GM23248 (cell line): ENCODE results near the gene FRMD1.

Source experiments
- EZH2 ChIP-seq: fragments of 200-600 bp; sonication (generic); IDR thresholded peaks from 2 replicates; pipeline ENCODE4 v1.6.1; 2018; ENCODE audit warnings: antibody characterized with exemption, mild to moderate bottlenecking; ENCODE audit not compliant: insufficient read depth, poor library complexity, severe bottlenecking
- EZH2phosphoT487 ChIP-seq: fragments of 200-600 bp; sonication (generic); IDR thresholded peaks from 2 replicates; pipeline ENCODE4 v1.6.1; 2018; ENCODE audit warnings: antibody characterized with exemption, moderate library complexity, mild to moderate bottlenecking, low read depth; ENCODE audit not compliant: insufficient read depth

DNA sequence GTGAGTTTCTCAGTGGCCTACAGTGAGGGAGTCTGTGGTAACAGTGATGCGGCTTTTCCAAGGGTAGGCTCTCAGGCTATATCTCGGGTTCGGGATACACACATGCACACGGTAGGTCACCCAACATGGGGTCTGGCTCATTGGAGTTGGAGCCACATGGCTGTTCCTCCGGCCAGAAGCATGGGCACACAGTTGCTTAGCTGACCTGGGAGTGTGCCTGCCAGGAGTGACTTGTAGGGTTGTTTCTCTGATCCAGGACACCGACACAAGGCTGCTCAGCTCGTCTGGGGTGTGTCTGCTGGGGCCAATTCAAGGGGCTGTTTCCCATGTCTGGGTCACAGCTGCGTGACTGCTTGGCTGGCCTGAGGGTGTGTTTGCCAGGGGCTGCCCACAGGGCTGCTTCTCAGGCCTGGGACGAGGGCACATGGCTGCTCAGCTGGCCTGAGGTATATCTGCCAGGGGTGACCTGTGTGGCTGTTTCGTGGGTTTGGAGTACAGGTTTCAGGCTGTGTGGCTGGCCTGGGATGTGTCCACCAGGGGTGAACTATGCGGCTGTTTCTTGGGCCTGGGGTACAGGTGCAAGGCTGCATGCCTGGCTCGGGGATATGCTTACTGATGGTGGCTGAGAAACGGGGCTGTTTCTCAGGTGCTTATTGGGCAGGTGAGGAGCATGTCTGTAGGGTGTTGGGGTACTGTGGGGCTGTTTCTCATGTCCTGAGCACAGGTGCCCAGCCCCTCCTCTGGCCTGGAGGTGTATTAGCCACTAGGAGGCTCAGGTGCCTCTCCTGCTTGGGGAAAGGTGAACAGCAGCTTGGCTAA is 66.4 kb downstream of the FRMD1 start:
- no peak for TF ChIP-seq EZH2
- no peak for TF ChIP-seq EZH2phosphoT487
